AG04450 (cell line): ENCODE measurements around the gene AANAT. TPM values are rescaled to one million over a fixed set of nuclear protein-coding genes. Genes with fewer than 3 reads are reported as not detected.

Source experiments
- CTCF ChIA-PET: fragments of 300-600, 350-600 bp; formaldehyde crosslinking; extraction: SDS; loops from one replicate; lab custom pipeline; 2022; ENCODE audit warnings: antibody characterized with exemption, inconsistent platforms; lab: Charles Lee
- POLR2A ChIA-PET: fragments of 350-600 bp; formaldehyde crosslinking; extraction: SDS; loops from one replicate; lab custom pipeline; 2021; ENCODE audit warnings: antibody characterized with exemption, inconsistent platforms; lab: Yijun Ruan, JAX
- DNase-seq: peaks from one replicate; pipeline ENCODE4 v3.0.0-alpha.2; 2011; ENCODE audit warnings: low read depth, low spot score
- H3K27ac ChIP-seq: one replicate; pipeline ENCODE4 v1.5.1; 2012; ENCODE audit warnings: low read depth, low read length, control low read depth
- H3K27me3 ChIP-seq: one replicate; pipeline ENCODE4 v1.6.0; 2012; ENCODE audit warnings: low read length; ENCODE audit not compliant: control insufficient read depth, insufficient read depth
- H3K4me3 ChIP-seq: 2 replicates; pipeline ENCODE4 v1.5.1; 2011; ENCODE audit warnings: mild to moderate bottlenecking, low read depth, low read length, control low read depth
- H3K9me3 ChIP-seq: 2 replicates; pipeline ENCODE4 v1.5.1; 2012; ENCODE audit warnings: low read length; ENCODE audit not compliant: control insufficient read depth, insufficient read depth
- polyA plus RNA-seq: library from polyadenylated mRNA; depleted of rRNA; stranded (reverse); fragments of >200 nt; gene quantifications from 2 replicates; pipeline ENCODE4 v1.2.3, GENCODE V29; 2011
- TF ChIP-seq, protein P1 (sequence below): IDR thresholded peaks from 2 replicates; pipeline ENCODE4 v1.5.1; 2011; ENCODE audit warnings: low read depth, low read length, control low read depth, inconsistent platforms

AANAT gene
- polyA plus RNA-seq, 1 experiment, result not detected

DNA sequence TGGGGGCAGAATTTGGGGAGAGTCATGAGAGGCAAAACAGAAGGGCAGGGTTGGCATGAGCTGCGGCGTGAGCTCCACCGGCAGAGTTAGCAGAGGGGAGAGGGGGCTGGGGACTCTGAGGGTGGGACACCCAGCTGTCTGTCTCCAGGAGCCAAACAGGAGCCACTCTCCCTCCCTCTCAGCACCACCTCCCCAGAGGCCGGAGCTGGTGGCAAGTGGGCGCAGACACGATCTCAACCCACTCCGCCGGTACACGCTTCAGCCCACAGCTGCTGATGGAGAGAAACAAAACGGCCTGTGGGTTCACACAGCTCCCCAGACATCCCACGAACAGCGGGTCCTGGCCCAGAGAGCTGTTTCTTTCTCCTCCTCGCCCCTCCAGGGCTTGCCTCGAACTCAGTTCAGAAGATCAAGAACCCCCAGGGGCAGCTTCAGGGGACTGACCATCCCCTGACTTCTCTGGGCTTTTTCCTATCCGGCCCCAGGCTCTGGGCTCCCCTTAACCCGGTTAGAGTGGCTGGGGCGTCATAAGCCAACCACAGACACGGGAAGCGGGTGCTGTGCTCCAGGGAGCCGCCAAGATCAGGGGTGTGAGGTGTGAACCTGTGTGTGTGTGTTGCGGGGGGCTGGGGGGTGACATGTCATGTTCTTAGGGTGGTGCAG is 26.2 kb downstream of the AANAT start:
- TF ChIP-seq, protein P1, sequence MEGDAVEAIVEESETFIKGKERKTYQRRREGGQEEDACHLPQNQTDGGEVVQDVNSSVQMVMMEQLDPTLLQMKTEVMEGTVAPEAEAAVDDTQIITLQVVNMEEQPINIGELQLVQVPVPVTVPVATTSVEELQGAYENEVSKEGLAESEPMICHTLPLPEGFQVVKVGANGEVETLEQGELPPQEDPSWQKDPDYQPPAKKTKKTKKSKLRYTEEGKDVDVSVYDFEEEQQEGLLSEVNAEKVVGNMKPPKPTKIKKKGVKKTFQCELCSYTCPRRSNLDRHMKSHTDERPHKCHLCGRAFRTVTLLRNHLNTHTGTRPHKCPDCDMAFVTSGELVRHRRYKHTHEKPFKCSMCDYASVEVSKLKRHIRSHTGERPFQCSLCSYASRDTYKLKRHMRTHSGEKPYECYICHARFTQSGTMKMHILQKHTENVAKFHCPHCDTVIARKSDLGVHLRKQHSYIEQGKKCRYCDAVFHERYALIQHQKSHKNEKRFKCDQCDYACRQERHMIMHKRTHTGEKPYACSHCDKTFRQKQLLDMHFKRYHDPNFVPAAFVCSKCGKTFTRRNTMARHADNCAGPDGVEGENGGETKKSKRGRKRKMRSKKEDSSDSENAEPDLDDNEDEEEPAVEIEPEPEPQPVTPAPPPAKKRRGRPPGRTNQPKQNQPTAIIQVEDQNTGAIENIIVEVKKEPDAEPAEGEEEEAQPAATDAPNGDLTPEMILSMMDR, result no peak
- Histone ChIP-seq H3K27ac (peak overlapping the region; percentile 94), H3K27me3 (no peaks in the 10 kb centered on the region), H3K4me3 (no peak overlapping the region), H3K9me3 (no peaks in the 10 kb centered on the region)
- no peak for DNase-seq
- POLR2A ChIA-PET, result interaction anchor here (0.7 to 1.3 kb wide), 4 partner anchors 9 to 35 kb away, joined by 3 to 4 read pairs (median 4); no protein-coding TSS in a partner anchor
- CTCF ChIA-PET, result interaction anchor here (1.2 to 2.6 kb wide), 3 partner anchors 14 to 35 kb away, joined by 6 to 8 read pairs (median 7); partner anchors contain the start of gene AANAT

DNA sequence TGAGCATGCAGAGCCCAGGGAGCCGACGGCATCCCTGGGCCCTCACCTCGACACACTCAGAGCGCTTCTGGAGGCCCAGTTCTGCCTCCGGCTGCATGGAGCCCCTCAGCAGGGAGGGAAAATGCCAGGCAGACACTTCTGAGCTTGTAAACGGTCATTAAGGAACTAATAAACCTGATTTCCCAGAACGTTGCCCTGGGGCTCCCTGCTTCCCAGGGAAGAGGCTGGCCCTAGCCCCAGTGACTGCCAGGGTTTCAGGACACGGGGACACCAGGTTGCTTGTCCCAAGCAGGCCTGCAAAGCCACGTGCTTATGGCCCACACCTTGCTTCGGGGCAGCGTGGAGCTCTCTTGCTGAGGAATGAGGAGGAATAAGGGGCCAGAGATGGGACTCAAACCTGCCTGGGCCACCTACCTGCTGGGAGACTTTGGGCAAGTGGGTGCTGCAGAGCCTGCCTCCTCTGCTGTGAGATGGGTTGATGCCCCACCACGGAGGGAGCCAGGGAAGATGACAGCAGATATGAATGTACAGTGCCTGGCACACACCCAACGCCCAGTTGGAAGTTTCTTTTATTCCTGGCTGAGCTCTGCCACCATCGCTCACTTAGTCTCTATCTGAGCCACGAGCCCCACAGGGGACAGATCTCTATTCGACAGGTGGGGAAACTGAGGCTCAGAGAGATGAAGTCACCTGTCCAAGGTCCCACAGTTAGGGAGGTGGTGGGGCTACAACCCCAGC is 28.4 kb downstream of the AANAT start:
- DNase-seq, result no peak
- Histone ChIP-seq H3K27me3 (no peaks in the 10 kb centered on the region), H3K9me3 (no peaks in the 10 kb centered on the region), H3K27ac (no peak overlapping the region), H3K4me3 (no peak overlapping the region)
- ChIA-PET POLR2A (no interaction called here), CTCF (interaction anchor here (0.6 kb wide), 1 partner anchor 90 kb away, joined by 3 read pairs; no protein-coding TSS in a partner anchor)
- TF ChIP-seq, protein P1, result no peak

DNA sequence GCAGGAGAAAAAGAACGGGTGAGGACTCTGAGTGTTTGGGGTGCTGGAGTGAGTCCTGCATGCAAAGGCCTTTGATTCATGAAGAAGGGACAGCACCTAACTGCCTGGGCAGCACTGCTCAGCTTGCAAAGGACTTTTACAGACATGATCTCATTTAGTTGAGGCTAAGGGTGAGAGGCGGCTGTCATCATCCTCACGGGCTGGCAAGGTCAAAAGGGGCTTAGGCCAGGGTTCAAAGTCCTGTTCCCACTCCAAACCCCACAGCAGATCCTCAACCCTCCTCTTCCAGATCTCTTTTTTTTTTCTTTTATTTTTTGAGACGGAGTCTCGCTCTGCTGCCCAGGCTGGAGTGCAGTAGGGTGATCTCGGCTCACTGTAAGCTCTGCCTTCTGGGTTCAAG is 29.1 kb downstream of the AANAT start:
- TF ChIP-seq, protein P1, result no peak
- no peak for DNase-seq
- H3K27me3 ChIP-seq, result no peaks in the 10 kb centered on the region
- POLR2A ChIA-PET, result no interaction called here
- H3K4me3 ChIP-seq, result no peak overlapping the region
- H3K27ac ChIP-seq, result no peak overlapping the region
- H3K9me3 ChIP-seq, result no peaks in the 10 kb centered on the region
- CTCF ChIA-PET, result interaction anchor here (0.6 kb wide), 1 partner anchor 90 kb away, joined by 3 read pairs; no protein-coding TSS in a partner anchor

DNA sequence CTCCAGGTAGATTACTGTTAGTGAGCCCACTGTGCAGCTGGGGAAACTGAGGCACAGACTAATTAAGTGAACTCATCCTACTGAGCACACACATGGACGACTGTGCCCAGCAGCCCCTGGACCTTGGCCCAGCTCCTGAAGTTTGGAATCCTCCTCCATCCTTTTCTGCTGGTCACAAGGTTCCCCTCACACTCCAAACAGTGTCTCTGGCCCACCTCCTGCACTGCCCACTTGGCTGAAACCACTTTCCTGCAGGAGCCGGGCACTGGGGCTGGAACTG is 30.2 kb downstream of the AANAT start:
- Histone ChIP-seq H3K9me3 (no peaks in the 10 kb centered on the region; the same call in 1 of the 2 replicates), H3K27ac (peak overlapping the region; percentile 97), H3K4me3 (peak overlapping the region; percentile 31), H3K27me3 (no peaks in the 10 kb centered on the region)
- ChIA-PET CTCF (interaction anchor here (1.1 to 3.5 kb wide), 2 partner anchors 30 to 39 kb away, joined by 3 to 11 read pairs; partner anchors contain the start of gene AANAT), POLR2A (interaction anchor here (0.6 to 0.8 kb wide), 2 partner anchors 11 to 100 kb away, joined by 3 to 4 read pairs; no protein-coding TSS in a partner anchor)
- DNase-seq, result no peak
- TF ChIP-seq, protein P1, result no peak
